Neural progenitor cell (in vitro differentiated cells): ENCODE measurements around the gene BEGAIN. TPM values are rescaled to one million over a fixed set of nuclear protein-coding genes. Genes with fewer than 3 reads are reported as not detected.

ENCODE experiments used
- DNase-seq: peaks from one replicate; pipeline ENCODE4 v3.0.0-alpha.2; 2016; ENCODE audit warnings: low spot score
- H2AFZ ChIP-seq: fragments of 200-600 bp; sonication (generic); replicated peaks from 2 replicates; pipeline ENCODE4 v1.6.1; 2016; ENCODE audit warnings: antibody characterized with exemption
- H3F3A ChIP-seq: fragments of 200-600 bp; sonication (generic); 2 replicates; pipeline ENCODE4 v1.6.1; 2016; ENCODE audit warnings: antibody characterized with exemption, low read depth
- H3K27ac ChIP-seq: fragments of 200-600 bp; sonication (generic); 2 replicates; pipeline ENCODE4 v1.5.1; 2016; ENCODE audit warnings: mild to moderate bottlenecking
- H3K27me3 ChIP-seq: fragments of 200-600 bp; sonication (generic); 2 replicates; pipeline ENCODE4 v1.6.1; 2016; ENCODE audit warnings: mild to moderate bottlenecking, moderate library complexity
- H3K36me3 ChIP-seq: fragments of 200-600 bp; sonication (generic); 2 replicates; pipeline ENCODE4 v1.5.1; 2016
- H3K4me1 ChIP-seq: fragments of 200-600 bp; sonication (generic); 2 replicates; pipeline ENCODE4 v1.6.1; 2016; ENCODE audit warnings: mixed run types
- H3K4me2 ChIP-seq: fragments of 200-600 bp; sonication (generic); 2 replicates; pipeline ENCODE4 v1.6.1; 2016
- H3K4me3 ChIP-seq: fragments of 200-600 bp; sonication (generic); 2 replicates; pipeline ENCODE4 v1.5.1; 2016
- H3K79me2 ChIP-seq: fragments of 200-600 bp; sonication (generic); 2 replicates; pipeline ENCODE4 v1.6.1; 2016; ENCODE audit warnings: low read depth
- H3K9ac ChIP-seq: fragments of 200-600 bp; sonication (generic); 2 replicates; pipeline ENCODE4 v1.6.1; 2016
- H3K9me3 ChIP-seq: fragments of 200-600 bp; sonication (generic); 2 replicates; pipeline ENCODE4 v1.5.1; 2016; ENCODE audit warnings: low read depth
- H4K20me1 ChIP-seq: fragments of 200-600 bp; sonication (generic); 2 replicates; pipeline ENCODE4 v1.6.1; 2016; ENCODE audit warnings: low read depth
- H3K27ac Mint-ChIP-seq: 3 replicates; pipeline ENCODE4 v1.8.0; 2021; ENCODE audit warnings: mixed read lengths
- H3K27me3 Mint-ChIP-seq: 2 replicates; pipeline ENCODE4 v1.8.0; 2022; ENCODE audit warnings: low read depth, mild to moderate bottlenecking, inconsistent platforms, moderate library complexity, mixed read lengths; ENCODE audit not compliant: insufficient read depth
- H3K36me3 Mint-ChIP-seq: 3 replicates; pipeline ENCODE4 v1.8.0; 2021; ENCODE audit warnings: mixed read lengths
- H3K4me1 Mint-ChIP-seq: 3 replicates; pipeline ENCODE4 v1.8.0; 2021; ENCODE audit warnings: mixed read lengths
- H3K4me3 Mint-ChIP-seq: 3 replicates; pipeline ENCODE4 v1.8.0; 2021; ENCODE audit warnings: mild to moderate bottlenecking, moderate library complexity, mixed read lengths
- H3K9me3 Mint-ChIP-seq: 3 replicates; pipeline ENCODE4 v1.8.0; 2020; ENCODE audit warnings: mixed read lengths
- EZH2 ChIP-seq: fragments of 200-600 bp; sonication (generic); IDR thresholded peaks from 2 replicates; pipeline ENCODE4 v1.6.1; 2017; ENCODE audit warnings: antibody characterized with exemption, mild to moderate bottlenecking, moderate library complexity
- EZH2phosphoT487 ChIP-seq: fragments of 200-600 bp; sonication (generic); IDR thresholded peaks from 2 replicates; pipeline ENCODE4 v1.6.1; 2017; ENCODE audit warnings: antibody characterized with exemption
- total RNA-seq: library from RNA; depleted of rRNA; stranded (reverse); fragments of >200 nt; gene quantifications from 2 replicates; pipeline ENCODE4 v1.2.3, GENCODE V29; 2015; ENCODE audit warnings: low replicate concordance
- TF ChIP-seq, protein P1 (sequence below): fragments of 200-600 bp; sonication (generic); IDR thresholded peaks from 2 replicates; pipeline ENCODE4 v1.5.1; 2017; ENCODE audit warnings: antibody characterized with exemption, mild to moderate bottlenecking

Gene BEGAIN
- total RNA-seq, 1 donor from 2014 or later, result 4.0 TPM

GRCh38 chr14:100618318-100618693 lies 31.1 kb upstream of the BEGAIN start:
- Histone ChIP-seq H4K20me1 (no peaks in the 10 kb centered on the region), H3K4me1 (peaks cover 6% of the 10 kb centered on the region), H3K27me3 (peaks cover 12% of the 10 kb centered on the region), H2AFZ (peak overlapping the region; percentile 46), H3K79me2 (no peaks in the 10 kb centered on the region), H3K36me3 (no peaks in the 10 kb centered on the region), H3F3A (no peaks in the 10 kb centered on the region), H3K27ac (no peak overlapping the region), H3K4me2 (peak overlapping the region; percentile 11), H3K9me3 (no peaks in the 10 kb centered on the region), H3K9ac (no peak overlapping the region), H3K4me3 (no peak overlapping the region)
- Mint-ChIP-seq H3K27me3 (peaks cover 15% of the 10 kb centered on the region), H3K4me3 (peak overlapping the region; percentile 21), H3K27ac (no peak overlapping the region), H3K9me3 (no peaks in the 10 kb centered on the region), H3K4me1 (peaks cover 14% of the 10 kb centered on the region), H3K36me3 (no peaks in the 10 kb centered on the region)
- no peak for DNase-seq
- TF ChIP-seq EZH2, result no peak
- TF ChIP-seq EZH2phosphoT487, result no peak
- TF ChIP-seq, protein P1, sequence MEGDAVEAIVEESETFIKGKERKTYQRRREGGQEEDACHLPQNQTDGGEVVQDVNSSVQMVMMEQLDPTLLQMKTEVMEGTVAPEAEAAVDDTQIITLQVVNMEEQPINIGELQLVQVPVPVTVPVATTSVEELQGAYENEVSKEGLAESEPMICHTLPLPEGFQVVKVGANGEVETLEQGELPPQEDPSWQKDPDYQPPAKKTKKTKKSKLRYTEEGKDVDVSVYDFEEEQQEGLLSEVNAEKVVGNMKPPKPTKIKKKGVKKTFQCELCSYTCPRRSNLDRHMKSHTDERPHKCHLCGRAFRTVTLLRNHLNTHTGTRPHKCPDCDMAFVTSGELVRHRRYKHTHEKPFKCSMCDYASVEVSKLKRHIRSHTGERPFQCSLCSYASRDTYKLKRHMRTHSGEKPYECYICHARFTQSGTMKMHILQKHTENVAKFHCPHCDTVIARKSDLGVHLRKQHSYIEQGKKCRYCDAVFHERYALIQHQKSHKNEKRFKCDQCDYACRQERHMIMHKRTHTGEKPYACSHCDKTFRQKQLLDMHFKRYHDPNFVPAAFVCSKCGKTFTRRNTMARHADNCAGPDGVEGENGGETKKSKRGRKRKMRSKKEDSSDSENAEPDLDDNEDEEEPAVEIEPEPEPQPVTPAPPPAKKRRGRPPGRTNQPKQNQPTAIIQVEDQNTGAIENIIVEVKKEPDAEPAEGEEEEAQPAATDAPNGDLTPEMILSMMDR, result no peak

DNA sequence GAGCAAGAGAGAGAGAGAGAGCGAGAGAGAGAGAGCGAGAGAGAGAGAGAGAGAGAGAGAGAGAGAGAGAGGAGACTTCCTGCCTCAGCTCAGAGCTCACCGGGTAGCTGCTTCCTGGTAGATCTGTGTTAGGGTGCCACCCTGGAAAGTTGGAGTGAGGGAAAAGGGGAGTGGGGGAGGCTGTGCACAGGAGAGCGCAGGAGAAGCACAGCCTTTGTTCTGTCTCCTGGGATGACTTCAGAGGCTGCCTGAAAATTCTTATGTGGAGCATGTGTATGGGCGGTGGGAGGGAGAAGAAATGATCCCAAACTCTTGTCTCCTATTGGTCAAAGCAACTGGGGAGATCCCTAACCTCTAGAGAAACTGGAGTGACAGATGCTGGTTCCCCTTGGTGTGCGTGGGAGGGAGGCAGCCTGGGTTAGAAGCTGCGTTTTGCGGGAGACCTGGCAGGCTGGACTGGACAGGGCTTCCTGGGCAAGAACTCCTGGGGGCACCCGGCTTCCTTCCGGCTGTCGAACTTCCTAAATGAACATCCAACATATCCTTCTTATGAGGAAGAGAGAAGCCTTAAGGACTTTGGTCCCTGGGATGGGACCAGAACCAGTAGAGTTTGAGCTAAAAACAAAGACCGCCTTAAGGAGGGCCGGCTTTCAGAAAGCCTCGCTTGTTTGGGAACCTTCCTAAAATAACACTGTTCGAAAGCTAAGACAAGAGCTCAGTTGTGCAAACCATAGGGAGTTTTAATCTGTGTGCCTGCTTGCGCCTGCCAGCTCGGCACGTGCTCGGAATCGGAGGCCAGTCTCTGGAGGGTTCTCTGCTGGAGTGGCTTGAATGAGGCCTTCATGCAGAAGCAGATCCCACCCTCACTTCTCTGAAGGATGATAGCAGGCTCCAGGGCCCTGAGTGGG lies 30.4 kb upstream of the BEGAIN start:
- Histone ChIP-seq H2AFZ (peak overlapping the region; percentile 46), H3K36me3 (no peaks in the 10 kb centered on the region), H3K9ac (no peak overlapping the region), H3K4me3 (no peak overlapping the region), H3K4me2 (peak overlapping the region; percentile 11), H4K20me1 (no peaks in the 10 kb centered on the region), H3F3A (no peaks in the 10 kb centered on the region), H3K79me2 (no peaks in the 10 kb centered on the region), H3K27me3 (peaks cover 12% of the 10 kb centered on the region), H3K4me1 (peaks cover 6% of the 10 kb centered on the region), H3K9me3 (no peaks in the 10 kb centered on the region), H3K27ac (no peak overlapping the region)
- H3K4me1 Mint-ChIP-seq, result peaks cover 14% of the 10 kb centered on the region
- peaks cover 11% of the 10 kb centered on the region for H3K27me3 Mint-ChIP-seq
- TF ChIP-seq, protein P1, result no peak
- TF ChIP-seq EZH2phosphoT487 (no peak), EZH2 (no peak)
- H3K9me3 Mint-ChIP-seq, result no peaks in the 10 kb centered on the region
- H3K36me3 Mint-ChIP-seq, result no peaks in the 10 kb centered on the region
- no peak for DNase-seq
- H3K27ac Mint-ChIP-seq, result no peak overlapping the region
- no peak overlapping the region for H3K4me3 Mint-ChIP-seq

GRCh38 chr14:100616854-100617409 lies 29.7 kb upstream of the BEGAIN start:
- H3K27me3 Mint-ChIP-seq, result peaks cover 10% of the 10 kb centered on the region
- Histone ChIP-seq H3K4me3 (no peak overlapping the region), H3K27ac (no peak overlapping the region), H3K27me3 (peaks cover 12% of the 10 kb centered on the region), H3K9me3 (no peaks in the 10 kb centered on the region), H3K36me3 (no peaks in the 10 kb centered on the region), H3K79me2 (no peaks in the 10 kb centered on the region), H3K4me1 (peaks cover 6% of the 10 kb centered on the region), H3K4me2 (no peak overlapping the region), H3K9ac (no peak overlapping the region), H4K20me1 (no peaks in the 10 kb centered on the region), H3F3A (no peaks in the 10 kb centered on the region), H2AFZ (no peak overlapping the region)
- no peak overlapping the region for H3K4me3 Mint-ChIP-seq
- no peaks in the 10 kb centered on the region for H3K9me3 Mint-ChIP-seq
- TF ChIP-seq EZH2phosphoT487 (no peak), EZH2 (no peak)
- TF ChIP-seq, protein P1, result no peak
- DNase-seq, result no peak
- no peaks in the 10 kb centered on the region for H3K36me3 Mint-ChIP-seq
- peaks cover 14% of the 10 kb centered on the region for H3K4me1 Mint-ChIP-seq
- no peak overlapping the region for H3K27ac Mint-ChIP-seq
